GM10248 (cell line): ENCODE data around the gene ADCY1.

Experiments
- CTCF ChIA-PET: fragments of 300-600 bp; sonication (Branson Sonifier 250); formaldehyde crosslinking; extraction: SDS; loops from one replicate; lab custom pipeline; 2021; ENCODE audit warnings: antibody characterized with exemption; lab: Yijun Ruan, JAX
- POLR2A ChIA-PET: fragments of 350-650 bp; sonication (Branson Sonifier 250); formaldehyde crosslinking; extraction: SDS; loops from one replicate; lab custom pipeline; 2020; ENCODE audit warnings: antibody characterized with exemption; lab: Yijun Ruan, JAX
- DNase-seq: peaks from one replicate; pipeline ENCODE4 v3.0.0; 2012; ENCODE audit errors: extremely low spot score
- TF ChIP-seq, protein P1 (sequence below): IDR thresholded peaks from 2 replicates; pipeline ENCODE4 v1.5.1; 2012; ENCODE audit warnings: mild to moderate bottlenecking, low read depth; ENCODE audit errors: extremely low read depth, missing control alignments, control extremely low read depth

The ADCY1 gene

DNA sequence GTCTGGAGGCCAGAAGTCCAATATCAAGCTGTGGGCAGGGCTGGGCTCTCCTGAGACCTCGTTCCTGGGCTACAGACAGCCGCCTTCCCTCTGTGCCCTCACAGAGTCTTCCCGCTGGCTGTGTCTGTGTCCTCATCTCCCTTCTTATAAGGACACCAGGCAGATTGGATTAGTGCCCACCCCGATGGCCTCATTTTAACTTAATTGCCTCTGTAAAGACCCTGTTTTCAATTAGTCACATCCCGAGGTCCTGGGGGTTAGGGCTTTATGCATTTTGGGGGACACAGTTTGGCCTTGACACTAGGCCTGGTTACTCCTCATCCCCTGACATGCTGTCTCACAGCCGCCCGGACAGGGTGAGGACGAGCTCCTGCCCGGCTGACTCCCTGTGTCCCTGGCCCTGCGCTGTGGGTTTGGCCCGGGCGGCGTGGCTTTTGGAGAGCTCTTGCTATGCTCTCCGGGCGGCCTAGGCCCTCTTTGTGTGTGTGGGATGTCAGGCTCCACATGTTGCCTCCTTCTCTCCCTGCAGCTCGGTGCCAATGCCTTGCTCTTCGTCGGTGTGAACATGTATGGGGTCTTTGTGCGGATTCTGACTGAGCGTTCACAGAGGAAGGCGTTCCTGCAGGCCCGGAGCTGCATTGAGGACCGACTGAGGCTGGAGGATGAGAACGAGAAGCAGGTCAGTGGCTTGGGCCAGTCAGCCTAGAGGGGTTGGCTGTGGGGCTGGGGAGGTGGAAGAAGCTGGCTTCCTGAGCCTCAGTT is 18.2 kb downstream of the ADCY1 start:
- TF ChIP-seq, protein P1, sequence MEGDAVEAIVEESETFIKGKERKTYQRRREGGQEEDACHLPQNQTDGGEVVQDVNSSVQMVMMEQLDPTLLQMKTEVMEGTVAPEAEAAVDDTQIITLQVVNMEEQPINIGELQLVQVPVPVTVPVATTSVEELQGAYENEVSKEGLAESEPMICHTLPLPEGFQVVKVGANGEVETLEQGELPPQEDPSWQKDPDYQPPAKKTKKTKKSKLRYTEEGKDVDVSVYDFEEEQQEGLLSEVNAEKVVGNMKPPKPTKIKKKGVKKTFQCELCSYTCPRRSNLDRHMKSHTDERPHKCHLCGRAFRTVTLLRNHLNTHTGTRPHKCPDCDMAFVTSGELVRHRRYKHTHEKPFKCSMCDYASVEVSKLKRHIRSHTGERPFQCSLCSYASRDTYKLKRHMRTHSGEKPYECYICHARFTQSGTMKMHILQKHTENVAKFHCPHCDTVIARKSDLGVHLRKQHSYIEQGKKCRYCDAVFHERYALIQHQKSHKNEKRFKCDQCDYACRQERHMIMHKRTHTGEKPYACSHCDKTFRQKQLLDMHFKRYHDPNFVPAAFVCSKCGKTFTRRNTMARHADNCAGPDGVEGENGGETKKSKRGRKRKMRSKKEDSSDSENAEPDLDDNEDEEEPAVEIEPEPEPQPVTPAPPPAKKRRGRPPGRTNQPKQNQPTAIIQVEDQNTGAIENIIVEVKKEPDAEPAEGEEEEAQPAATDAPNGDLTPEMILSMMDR = no peak
- CTCF ChIA-PET = no interaction called here
- no peak for DNase-seq
- POLR2A ChIA-PET = no interaction called here

GRCh38 chr7:45593121-45593541 is 19.0 kb downstream of the ADCY1 start:
- POLR2A ChIA-PET = no interaction called here
- DNase-seq = no peak
- TF ChIP-seq, protein P1 = no peak
- CTCF ChIA-PET = no interaction called here

DNA sequence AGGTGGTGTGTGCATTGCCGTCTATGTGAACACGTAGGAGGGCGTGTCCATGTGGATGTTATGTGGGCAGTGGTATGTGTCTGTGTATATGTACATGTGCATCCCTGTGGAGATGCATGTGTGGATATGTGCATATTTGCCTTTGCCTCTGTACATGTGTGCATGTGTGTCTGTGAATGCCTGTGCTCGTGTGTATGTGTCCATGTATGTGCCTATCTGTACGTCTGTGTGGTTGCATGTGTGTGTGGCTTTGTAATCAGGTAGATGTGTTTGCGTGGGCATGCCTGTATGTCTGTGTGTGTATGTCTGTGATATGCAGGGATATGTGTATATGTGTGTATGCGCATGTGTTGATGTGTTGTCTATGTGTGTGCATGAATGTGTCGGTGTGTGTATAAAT is 19.7 kb downstream of the ADCY1 start:
- ChIA-PET CTCF (no interaction called here), POLR2A (no interaction called here)
- DNase-seq = no peak
- TF ChIP-seq, protein P1 = no peak

- DNase-seq = no peak
- ChIA-PET POLR2A (no interaction called here), CTCF (no interaction called here)
- TF ChIP-seq, protein P1 = no peak
These were observed 20.8 kb downstream of the ADCY1 start for GRCh38 chr7:45594745-45595535.

DNA sequence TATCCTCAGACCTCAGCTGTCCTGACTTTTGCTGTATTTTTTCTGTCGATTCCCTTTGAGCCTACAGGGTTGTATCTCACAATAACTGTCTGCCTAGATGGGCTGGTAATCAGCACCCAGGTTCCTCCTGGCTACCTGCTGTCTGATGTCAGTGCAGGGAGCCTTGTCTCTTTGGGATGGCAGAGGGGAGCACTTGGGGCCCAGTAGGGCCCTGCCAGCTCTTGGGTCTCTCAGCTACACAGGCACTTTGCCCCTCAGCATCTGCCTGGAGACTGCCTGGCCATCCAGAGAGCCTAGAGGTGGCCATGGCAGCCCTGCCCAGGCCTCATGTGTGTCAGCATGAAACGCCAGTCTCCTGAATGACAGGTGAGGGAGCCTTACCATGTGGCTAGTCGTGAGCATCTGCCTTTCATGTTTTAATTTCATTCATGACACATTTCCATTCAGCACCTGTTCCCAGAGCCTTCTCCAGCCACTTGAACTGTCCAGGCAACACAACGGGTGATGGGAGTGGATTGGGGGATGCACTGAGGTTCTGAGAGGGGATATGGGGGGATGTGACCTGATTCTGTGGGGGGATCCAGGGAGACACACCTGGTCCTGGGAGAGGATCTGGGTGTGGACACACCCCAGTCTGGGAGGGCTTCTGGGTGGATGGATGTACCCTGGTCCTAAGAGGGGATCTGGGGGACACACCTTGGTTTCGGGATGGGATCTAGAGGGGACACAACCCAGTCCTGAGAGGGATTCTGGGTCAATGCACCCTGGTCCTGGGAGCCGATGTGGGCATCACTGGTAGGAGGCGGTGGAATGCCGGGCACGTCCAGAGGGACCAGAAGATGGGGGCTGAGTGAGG is 21.9 kb downstream of the ADCY1 start:
- ChIA-PET CTCF (no interaction called here), POLR2A (no interaction called here)
- DNase-seq = no peak
- TF ChIP-seq, protein P1 = no peak

- ChIA-PET POLR2A (no interaction called here), CTCF (no interaction called here)
- TF ChIP-seq, protein P1 = no peak
- DNase-seq = no peak
These were observed 22.5 kb downstream of the ADCY1 start for GRCh38 chr7:45596665-45597095.
